ENCODE measurements around the gene ICE1.

The ICE1 gene

GRCh38 chr5:5420251-5420650, 2.2 kb upstream of the ICE1 start:
- H3K27me3 ChIP-seq (ENCODE audit: insufficient read depth, low read length), result no peaks in the 10 kb centered on the region
- no peak overlapping the region; the same call in 1 of the 2 replicates for H3K4me3 ChIP-seq (ENCODE audit: low read depth, low read length)

GRCh38 chr5:5421149-5421960, 1.1 kb upstream of the ICE1 start:
- peak overlapping the region; percentile 100 for H3K4me3 ChIP-seq (ENCODE audit: low read depth, low read length)
- H3K27ac ChIP-seq (ENCODE audit: low read depth, low read length), result peak overlapping the region; percentile 95
- peak overlapping the region; percentile 98 for H2AFZ ChIP-seq (ENCODE audit: low read length, unreplicated experiment)

More at GRCh38 chr5:5420251-5420650, 2.2 kb upstream of the ICE1 start:
- H2AFZ ChIP-seq (ENCODE audit: low read length, unreplicated experiment), result peak overlapping the region; percentile 28
- H3K27ac ChIP-seq (ENCODE audit: low read depth, low read length), result no peak overlapping the region
- peaks cover 27% of the 10 kb centered on the region for H3K79me2 ChIP-seq (ENCODE audit: control insufficient read depth, insufficient read depth, low read length, unreplicated experiment)
- H3K4me1 ChIP-seq (ENCODE audit: control insufficient read depth, insufficient read depth, low read length, unreplicated experiment), result peaks cover 36% of the 10 kb centered on the region
- H3K36me3 ChIP-seq (ENCODE audit: insufficient read depth, low read length), result no peaks in the 10 kb centered on the region

GRCh38 chr5:5422819-5423515, 490 bp downstream of the ICE1 start:
- peaks cover 34% of the 10 kb centered on the region for H3K4me1 ChIP-seq (ENCODE audit: control insufficient read depth, insufficient read depth, low read length, unreplicated experiment)
- H3K27ac ChIP-seq (ENCODE audit: low read depth, low read length), result peak overlapping the region; percentile 95
- H3K79me2 ChIP-seq (ENCODE audit: control insufficient read depth, insufficient read depth, low read length, unreplicated experiment), result peaks cover 54% of the 10 kb centered on the region
- peak overlapping the region; percentile 84 for H2AFZ ChIP-seq (ENCODE audit: low read length, unreplicated experiment)
- no peaks in the 10 kb centered on the region for H3K36me3 ChIP-seq (ENCODE audit: insufficient read depth, low read length)
- H3K4me3 ChIP-seq (ENCODE audit: low read depth, low read length), result peak overlapping the region; percentile 100
- no peaks in the 10 kb centered on the region for H3K27me3 ChIP-seq (ENCODE audit: insufficient read depth, low read length)

More at GRCh38 chr5:5421149-5421960, 1.1 kb upstream of the ICE1 start:
- H3K27me3 ChIP-seq (ENCODE audit: insufficient read depth, low read length), result no peaks in the 10 kb centered on the region
- H3K36me3 ChIP-seq (ENCODE audit: insufficient read depth, low read length), result no peaks in the 10 kb centered on the region
- peaks cover 36% of the 10 kb centered on the region for H3K4me1 ChIP-seq (ENCODE audit: control insufficient read depth, insufficient read depth, low read length, unreplicated experiment)
- peaks cover 38% of the 10 kb centered on the region for H3K79me2 ChIP-seq (ENCODE audit: control insufficient read depth, insufficient read depth, low read length, unreplicated experiment)

GRCh38 chr5:5423586-5423985, 1.1 kb downstream of the ICE1 start:
- H3K4me3 ChIP-seq (ENCODE audit: low read depth, low read length), result peak overlapping the region; percentile 100
- no peak overlapping the region for H3K27ac ChIP-seq (ENCODE audit: low read depth, low read length)
- no peaks in the 10 kb centered on the region for H3K36me3 ChIP-seq (ENCODE audit: insufficient read depth, low read length)
- peaks cover 31% of the 10 kb centered on the region for H3K4me1 ChIP-seq (ENCODE audit: control insufficient read depth, insufficient read depth, low read length, unreplicated experiment)
- no peaks in the 10 kb centered on the region for H3K27me3 ChIP-seq (ENCODE audit: insufficient read depth, low read length)
- no peak overlapping the region for H2AFZ ChIP-seq (ENCODE audit: low read length, unreplicated experiment)
- H3K79me2 ChIP-seq (ENCODE audit: control insufficient read depth, insufficient read depth, low read length, unreplicated experiment), result peaks cover 60% of the 10 kb centered on the region

- peaks cover 26% of the 10 kb centered on the region for H3K4me1 ChIP-seq (ENCODE audit: control insufficient read depth, insufficient read depth, low read length, unreplicated experiment)
- H2AFZ ChIP-seq (ENCODE audit: low read length, unreplicated experiment), result no peak overlapping the region
- H3K79me2 ChIP-seq (ENCODE audit: control insufficient read depth, insufficient read depth, low read length, unreplicated experiment), result peaks cover 71% of the 10 kb centered on the region
- H3K36me3 ChIP-seq (ENCODE audit: insufficient read depth, low read length), result no peaks in the 10 kb centered on the region
- peak overlapping the region; percentile 44 for H3K4me3 ChIP-seq (ENCODE audit: low read depth, low read length)
- no peaks in the 10 kb centered on the region for H3K27me3 ChIP-seq (ENCODE audit: insufficient read depth, low read length)
- H3K27ac ChIP-seq (ENCODE audit: low read depth, low read length), result no peak overlapping the region
These were observed 2.3 kb downstream of the ICE1 start for GRCh38 chr5:5424736-5425135.

- Histone ChIP-seq H3K27me3 (ENCODE audit: insufficient read depth, low read length) (no peaks in the 10 kb centered on the region), H3K79me2 (ENCODE audit: control insufficient read depth, insufficient read depth, low read length, unreplicated experiment) (peaks cover 96% of the 10 kb centered on the region), H3K36me3 (ENCODE audit: insufficient read depth, low read length) (no peaks in the 10 kb centered on the region; the same call in 1 of the 2 replicates), H3K4me3 (ENCODE audit: low read depth, low read length) (no peak overlapping the region), H3K27ac (ENCODE audit: low read depth, low read length) (no peak overlapping the region), H3K4me1 (ENCODE audit: control insufficient read depth, insufficient read depth, low read length, unreplicated experiment) (peaks cover 52% of the 10 kb centered on the region), H2AFZ (ENCODE audit: low read length, unreplicated experiment) (no peak overlapping the region)
These were observed 7.7 kb downstream of the ICE1 start for GRCh38 chr5:5430136-5430535.

GRCh38 chr5:5432020-5432707, 9.7 kb downstream of the ICE1 start:
- Histone ChIP-seq H3K79me2 (ENCODE audit: control insufficient read depth, insufficient read depth, low read length, unreplicated experiment) (peaks cover 92% of the 10 kb centered on the region), H3K36me3 (ENCODE audit: insufficient read depth, low read length) (no peaks in the 10 kb centered on the region; the same call in 1 of the 2 replicates), H3K4me3 (ENCODE audit: low read depth, low read length) (peak overlapping the region; percentile 41), H3K27ac (ENCODE audit: low read depth, low read length) (peak overlapping the region; percentile 59), H2AFZ (ENCODE audit: low read length, unreplicated experiment) (no peak overlapping the region), H3K27me3 (ENCODE audit: insufficient read depth, low read length) (no peaks in the 10 kb centered on the region), H3K4me1 (ENCODE audit: control insufficient read depth, insufficient read depth, low read length, unreplicated experiment) (peaks cover 52% of the 10 kb centered on the region)

GRCh38 chr5:5436203-5436760, 13.8 kb downstream of the ICE1 start:
- Histone ChIP-seq H3K27me3 (ENCODE audit: insufficient read depth, low read length) (no peaks in the 10 kb centered on the region), H3K27ac (ENCODE audit: low read depth, low read length) (no peak overlapping the region), H3K79me2 (ENCODE audit: control insufficient read depth, insufficient read depth, low read length, unreplicated experiment) (peaks cover 57% of the 10 kb centered on the region), H2AFZ (ENCODE audit: low read length, unreplicated experiment) (no peak overlapping the region), H3K4me3 (ENCODE audit: low read depth, low read length) (no peak overlapping the region), H3K4me1 (ENCODE audit: control insufficient read depth, insufficient read depth, low read length, unreplicated experiment) (peaks cover 34% of the 10 kb centered on the region), H3K36me3 (ENCODE audit: insufficient read depth, low read length) (peaks cover 3% of the 10 kb centered on the region; the same call in 1 of the 2 replicates)

GRCh38 chr5:5437227-5438172, 15.0 kb downstream of the ICE1 start:
- no peak overlapping the region for H3K4me3 ChIP-seq (ENCODE audit: low read depth, low read length)
- H3K36me3 ChIP-seq (ENCODE audit: insufficient read depth, low read length), result peaks cover 5% of the 10 kb centered on the region; the same call in 1 of the 2 replicates
- H2AFZ ChIP-seq (ENCODE audit: low read length, unreplicated experiment), result no peak overlapping the region
- no peaks in the 10 kb centered on the region for H3K27me3 ChIP-seq (ENCODE audit: insufficient read depth, low read length)
- H3K79me2 ChIP-seq (ENCODE audit: control insufficient read depth, insufficient read depth, low read length, unreplicated experiment), result peaks cover 46% of the 10 kb centered on the region
- H3K27ac ChIP-seq (ENCODE audit: low read depth, low read length), result no peak overlapping the region
- H3K4me1 ChIP-seq (ENCODE audit: control insufficient read depth, insufficient read depth, low read length, unreplicated experiment), result peaks cover 22% of the 10 kb centered on the region
